ENCODE results near the gene MIF.
A peak's percentile ranks its signal among the peaks of the same experiment; 100 is the strongest.
"Not testable (repeated sequence)": the region's sequence is repeated elsewhere in the genome, so short reads cannot be mapped to it uniquely, and the experiment has no call there.

The MIF gene

DNA sequence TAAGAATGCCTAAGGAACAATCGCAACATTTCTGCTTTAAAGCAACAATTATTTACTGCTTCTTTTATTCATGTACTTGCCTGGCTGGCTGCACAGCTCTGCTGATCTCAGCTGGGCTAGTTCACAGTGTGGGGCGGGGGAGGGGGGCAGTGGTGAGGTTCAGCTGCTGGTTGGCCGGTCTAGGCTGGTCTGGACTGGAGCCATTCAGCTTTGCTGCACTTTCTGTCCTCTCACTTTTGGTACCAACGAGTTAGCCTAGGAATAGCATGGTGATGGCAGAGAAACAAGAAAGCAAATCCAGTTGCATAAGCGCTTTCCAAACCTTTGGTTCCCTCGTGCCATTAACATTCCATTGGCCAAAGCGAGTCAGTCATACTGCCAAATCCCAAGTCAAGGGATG lies 16.0 kb upstream of the MIF start:
- no peak for DNase-seq

DNA sequence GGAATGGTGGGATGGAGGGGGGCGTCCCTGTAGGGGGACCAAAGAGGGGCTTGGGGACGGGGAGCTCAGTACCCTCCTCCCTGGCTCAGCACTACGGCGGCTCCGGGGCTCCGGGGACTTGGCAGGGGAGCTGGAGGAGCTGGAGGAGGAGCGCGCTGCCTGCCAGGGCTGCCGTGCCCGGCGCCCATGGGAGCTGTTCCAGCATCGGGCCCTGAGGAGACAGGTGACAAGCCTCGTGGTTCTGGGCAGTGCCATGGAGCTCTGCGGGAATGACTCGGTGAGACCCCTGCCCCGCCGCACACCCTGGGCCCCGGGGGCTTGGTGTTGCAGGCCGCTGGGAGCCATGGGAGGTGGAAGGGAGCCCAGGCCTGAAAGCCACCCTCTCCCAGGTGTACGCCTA lies 11.8 kb upstream of the MIF start:
- DNase-seq = no peak

DNA sequence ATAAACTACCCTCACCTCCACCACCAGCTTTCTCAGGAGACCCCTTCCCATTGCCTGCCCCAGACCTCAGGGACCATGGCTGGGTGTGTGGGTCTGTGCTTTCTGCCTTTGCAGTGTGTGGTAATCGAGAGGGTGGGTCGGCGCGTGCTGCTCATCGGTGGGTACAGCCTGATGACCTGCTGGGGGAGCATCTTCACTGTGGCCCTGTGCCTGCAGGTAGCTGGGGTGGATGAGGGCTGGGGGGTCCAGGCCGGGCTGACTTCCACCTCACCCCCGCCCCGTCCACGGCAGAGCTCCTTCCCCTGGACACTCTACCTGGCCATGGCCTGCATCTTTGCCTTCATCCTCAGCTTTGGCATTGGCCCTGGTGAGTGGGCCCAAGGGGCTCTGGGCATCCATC lies 10.5 kb upstream of the MIF start:
- DNase-seq = no peak

DNA sequence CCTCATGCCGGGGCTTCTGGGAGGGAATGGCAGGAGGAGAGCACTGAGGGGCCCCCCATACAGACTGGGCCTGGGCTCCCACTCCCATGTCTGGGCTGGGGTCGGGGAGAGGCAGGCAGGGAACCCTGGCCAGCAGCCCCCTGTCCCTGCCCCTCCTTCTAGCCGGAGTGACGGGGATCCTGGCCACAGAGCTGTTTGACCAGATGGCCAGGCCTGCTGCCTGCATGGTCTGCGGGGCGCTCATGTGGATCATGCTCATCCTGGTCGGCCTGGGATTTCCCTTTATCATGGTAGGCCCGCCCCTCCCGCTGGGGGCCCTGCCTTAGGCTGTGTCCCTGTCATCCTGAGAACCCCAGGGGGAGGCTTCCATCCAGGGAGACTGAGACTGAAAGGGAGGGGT lies 10.0 kb upstream of the MIF start:
- no peak for DNase-seq

DNA sequence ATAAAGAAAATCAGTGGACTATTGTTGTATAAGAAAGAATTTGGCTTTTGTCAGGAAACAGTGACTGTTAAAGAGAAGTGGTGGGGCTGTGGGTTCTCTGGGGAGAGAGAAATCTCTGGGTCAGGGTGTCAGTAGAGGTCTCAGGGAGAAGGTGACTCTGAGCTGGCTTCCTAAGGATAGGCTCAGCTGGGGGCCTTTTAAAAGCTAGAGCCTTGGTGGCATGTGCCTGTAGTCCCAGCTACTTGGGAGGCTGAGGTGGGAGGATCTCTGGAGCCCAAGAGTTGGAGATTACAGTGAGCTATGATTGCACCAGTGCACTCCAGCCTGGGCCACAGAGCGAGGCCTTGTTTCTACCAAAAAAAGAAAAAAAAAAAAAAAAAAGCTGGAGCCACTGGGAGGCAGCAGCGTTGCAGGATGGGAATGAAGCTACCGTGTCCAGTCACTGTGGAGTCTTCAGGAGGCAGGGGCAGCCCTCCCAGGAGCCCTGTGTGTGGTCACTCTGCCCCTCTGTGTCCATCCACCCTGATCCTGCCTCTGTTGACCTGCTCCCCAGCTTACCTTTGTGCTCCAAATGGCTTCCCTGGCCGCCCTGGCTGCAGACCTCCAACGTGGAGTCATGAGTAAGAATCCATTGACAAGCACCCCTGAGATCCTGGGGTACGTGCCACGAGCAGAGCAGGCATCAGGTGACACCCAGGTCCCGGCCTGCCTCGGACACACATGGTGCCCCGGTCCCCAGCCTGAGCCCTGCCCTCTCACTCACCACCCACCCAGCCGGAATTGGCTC lies 5.4 kb upstream of the MIF start:
- DNase-seq = no peak

DNA sequence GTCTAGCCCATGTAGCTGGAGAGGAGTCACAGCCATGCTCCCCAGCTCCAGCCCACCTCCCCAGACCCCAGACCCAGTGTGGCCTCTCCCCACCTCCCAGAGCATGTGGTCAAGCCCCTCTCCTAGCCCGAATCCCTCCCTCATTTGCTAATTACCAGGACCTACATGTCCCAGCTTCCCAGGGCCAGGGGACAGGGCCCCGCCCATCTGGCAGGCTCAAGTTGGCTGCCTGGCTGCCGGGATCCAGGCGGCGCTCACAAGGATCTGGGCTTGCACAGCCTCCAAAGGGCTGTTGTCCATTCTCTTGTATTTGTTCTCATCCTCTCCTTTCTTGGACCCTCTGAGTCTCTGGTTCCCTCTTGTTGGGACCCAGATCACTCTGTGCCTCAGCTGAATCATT lies 4.6 kb upstream of the MIF start:
- no peak for DNase-seq

DNA sequence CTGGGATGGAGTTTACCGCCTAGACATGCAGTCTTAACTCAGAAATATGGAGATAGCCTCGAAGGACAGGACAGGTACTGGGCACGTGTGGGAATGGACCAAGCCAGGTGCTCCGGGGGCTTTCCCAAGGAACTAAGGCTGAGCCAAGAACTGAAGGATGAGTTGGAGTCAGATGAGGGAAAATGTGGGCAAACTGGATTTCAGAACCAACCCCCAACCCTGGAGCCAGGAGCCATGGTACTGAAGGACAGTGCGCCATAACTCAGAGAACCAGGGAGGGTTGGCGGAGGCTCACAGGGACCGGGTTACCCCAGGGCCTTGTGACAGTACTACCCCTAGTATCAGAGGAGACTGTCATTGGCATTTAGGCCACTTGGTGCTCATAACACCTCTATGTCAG lies 2.5 kb upstream of the MIF start:
- DNase-seq = no peak

DNA sequence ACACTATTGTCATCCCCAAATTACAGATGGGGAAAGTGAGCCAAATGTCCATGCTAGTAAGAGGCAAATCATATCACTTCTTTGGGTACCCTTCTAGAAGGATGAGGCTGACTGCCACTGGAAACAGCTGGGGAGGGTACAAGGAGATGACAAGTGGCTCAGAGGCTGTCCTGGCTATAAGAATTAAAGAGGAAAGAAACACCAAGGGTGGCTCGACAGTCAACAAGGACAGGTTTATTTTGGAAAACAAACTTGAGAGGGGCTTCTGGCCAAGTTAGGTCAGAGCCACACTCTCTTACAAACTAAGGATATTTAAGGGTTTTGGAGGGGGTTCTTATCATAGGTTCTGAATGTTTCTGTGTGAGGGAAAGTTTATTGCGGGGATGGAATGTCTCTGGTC lies 2.1 kb upstream of the MIF start:
- no peak for DNase-seq

DNA sequence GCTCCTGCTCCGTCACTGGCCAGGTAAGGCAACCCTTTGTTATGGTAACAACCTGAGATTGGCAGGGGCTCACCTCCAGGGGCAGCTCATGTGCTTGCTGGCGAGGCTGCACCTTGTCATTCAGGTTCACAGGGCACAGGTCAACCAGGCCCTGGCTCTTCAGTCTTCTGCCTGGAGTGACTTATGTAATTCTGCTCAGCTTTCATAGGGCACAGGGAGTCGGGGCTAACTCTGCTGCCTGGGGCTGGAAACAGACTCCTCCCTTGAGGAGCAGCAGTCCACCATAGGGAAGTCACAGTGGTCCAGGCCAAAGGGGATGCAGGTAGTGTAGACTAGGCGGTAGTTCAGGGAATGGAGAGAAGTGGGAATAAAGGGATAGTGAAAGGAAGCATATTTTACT lies 1.5 kb upstream of the MIF start:
- no peak for DNase-seq

DNA sequence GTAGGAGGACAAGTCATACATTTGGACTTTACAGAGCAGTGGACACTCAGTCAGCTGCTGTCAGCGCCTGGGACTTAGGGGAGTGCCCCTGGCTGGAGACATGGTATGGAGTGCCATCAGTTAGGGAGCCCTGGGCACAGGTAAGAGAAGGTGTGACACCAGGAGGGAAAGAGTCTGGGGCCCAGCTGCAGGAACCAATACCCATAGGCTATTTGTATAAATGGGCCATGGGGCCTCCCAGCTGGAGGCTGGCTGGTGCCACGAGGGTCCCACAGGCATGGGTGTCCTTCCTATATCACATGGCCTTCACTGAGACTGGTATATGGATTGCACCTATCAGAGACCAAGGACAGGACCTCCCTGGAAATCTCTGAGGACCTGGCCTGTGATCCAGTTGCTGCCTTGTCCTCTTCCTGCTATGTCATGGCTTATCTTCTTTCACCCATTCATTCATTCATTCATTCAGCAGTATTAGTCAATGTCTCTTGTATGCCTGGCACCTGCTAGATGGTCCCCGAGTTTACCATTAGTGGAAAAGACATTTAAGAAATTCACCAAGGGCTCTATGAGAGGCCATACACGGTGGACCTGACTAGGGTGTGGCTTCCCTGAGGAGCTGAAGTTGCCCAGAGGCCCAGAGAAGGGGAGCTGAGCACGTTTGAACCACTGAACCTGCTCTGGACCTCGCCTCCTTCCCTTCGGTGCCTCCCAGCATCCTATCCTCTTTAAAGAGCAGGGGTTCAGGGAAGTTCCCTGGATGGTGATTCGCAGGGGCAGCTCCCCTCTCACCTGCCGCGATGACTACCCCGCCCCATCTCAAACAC lies 850 bp upstream of the MIF start:
- DNase-seq = no peak

DNA sequence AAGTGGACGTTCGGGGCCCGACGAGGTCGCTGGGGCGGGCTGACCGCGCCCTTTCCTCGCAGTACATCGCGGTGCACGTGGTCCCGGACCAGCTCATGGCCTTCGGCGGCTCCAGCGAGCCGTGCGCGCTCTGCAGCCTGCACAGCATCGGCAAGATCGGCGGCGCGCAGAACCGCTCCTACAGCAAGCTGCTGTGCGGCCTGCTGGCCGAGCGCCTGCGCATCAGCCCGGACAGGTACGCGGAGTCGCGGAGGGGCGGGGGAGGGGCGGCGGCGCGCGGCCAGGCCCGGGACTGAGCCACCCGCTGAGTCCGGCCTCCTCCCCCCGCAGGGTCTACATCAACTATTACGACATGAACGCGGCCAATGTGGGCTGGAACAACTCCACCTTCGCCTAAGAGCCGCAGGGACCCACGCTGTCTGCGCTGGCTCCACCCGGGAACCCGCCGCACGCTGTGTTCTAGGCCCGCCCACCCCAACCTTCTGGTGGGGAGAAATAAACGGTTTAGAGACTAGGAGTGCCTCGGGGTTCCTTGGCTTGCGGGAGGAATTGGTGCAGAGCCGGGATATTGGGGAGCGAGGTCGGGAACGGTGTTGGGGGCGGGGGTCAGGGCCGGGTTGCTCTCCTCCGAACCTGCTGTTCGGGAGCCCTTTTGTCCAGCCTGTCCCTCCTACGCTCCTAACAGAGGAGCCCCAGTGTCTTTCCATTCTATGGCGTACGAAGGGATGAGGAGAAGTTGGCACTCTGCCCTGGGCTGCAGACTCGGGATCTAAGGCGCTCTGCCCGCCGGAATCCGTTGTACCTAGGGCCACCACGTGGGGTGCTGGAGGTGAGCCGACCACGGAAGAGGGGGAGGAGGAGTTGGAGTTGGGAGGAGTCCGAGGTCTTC lies 771 bp downstream of the MIF start:
- DNase-seq = peak in 1 of 2 donors; percentile 68

DNA sequence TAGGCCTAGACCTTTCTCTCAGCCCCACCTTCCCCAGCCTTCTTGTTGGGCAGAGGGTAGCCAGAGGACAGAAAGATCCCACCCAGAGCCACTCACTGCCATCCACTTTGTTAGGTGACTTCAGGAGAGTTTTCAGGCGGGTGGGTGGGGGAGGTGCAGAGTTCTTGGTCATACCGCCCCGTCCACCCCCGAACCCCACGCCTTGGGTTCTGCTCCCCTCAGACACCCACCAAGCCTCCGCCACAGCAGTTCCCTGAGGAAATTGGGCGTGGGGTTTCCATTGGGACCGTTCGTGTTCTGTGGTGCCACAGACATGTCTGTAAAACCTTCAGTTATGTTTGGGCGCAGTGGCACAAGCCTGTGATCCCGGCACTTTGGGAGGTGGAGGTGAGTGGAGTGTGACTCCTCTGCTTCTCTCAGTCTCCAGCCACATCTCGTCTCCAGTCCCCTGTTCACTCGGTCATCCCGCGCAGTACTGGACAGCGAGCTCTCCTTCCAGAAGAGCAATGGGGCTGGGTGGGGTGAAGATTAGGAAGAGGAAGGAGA lies 1.5 kb downstream of the MIF start:
- DNase-seq = no peak

DNA sequence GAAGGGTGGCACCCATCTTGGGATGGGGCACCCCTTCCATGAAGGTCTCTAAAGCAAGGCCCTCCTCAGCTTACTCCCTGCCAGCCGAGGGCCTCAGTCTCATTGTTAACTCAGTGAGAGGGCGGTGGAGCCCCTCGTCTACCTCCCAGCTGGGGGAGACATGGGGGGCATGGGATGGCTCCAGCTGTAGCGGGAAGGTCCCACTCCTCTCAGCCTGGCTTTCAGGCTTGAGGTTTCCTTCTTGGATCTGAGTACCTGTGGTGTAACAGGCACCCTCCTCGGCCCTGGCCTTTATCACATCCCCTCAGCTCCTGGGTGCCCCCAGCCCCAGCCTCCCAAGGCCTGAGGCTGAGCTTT lies 2.0 kb downstream of the MIF start:
- DNase-seq = no peak

DNA sequence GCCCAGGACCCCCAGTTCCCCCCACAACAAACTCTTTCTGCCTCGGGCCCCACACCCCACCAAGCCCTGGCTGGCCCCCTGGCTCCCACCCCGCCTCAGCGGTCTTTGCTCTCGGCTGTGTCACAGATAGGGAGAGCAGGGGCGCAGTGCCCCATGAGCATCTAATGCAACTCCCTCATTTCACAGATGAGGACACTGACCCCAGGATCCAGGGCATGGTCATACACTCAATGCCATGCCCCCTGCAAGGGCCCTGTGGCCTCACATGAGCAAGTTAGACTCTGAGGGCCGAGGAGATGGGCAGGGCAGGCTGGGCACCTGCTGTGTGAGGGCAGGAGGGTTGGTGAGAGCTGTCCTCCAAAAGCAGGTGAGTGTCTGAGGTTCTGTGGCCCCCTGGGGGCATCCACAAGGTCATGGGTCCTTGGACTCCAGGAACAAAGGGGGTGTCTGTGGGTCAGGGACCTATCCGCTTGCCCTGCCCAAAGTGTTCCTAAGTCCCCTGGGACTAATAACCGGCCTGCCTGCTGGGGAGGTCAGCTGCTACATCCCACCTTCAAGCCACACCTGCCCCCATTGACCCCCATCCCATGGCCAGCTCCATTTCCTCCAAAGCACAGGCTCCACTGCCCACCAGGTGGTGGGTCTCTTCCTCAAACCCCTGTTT lies 2.5 kb downstream of the MIF start:
- DNase-seq = no peak

DNA sequence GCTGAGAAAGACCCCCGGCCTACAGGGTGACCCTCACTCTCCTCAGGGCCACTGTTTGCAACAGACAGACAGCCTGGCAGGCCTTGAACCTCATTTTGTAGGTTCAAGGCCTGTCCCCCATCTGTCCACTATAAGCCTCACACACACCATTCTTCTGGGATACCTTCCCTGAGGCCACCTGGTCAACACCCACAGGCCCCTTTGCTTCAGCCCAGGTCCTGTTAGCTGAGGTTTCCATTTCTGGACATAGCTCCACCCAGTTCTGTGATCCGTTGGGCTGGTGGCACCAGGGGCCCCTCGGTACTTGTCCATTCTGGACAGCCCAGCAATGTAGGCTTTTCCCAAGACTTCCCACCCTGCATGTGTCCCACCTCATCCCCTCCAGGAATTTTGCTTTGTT lies 3.1 kb downstream of the MIF start:
- DNase-seq = no peak

DNA sequence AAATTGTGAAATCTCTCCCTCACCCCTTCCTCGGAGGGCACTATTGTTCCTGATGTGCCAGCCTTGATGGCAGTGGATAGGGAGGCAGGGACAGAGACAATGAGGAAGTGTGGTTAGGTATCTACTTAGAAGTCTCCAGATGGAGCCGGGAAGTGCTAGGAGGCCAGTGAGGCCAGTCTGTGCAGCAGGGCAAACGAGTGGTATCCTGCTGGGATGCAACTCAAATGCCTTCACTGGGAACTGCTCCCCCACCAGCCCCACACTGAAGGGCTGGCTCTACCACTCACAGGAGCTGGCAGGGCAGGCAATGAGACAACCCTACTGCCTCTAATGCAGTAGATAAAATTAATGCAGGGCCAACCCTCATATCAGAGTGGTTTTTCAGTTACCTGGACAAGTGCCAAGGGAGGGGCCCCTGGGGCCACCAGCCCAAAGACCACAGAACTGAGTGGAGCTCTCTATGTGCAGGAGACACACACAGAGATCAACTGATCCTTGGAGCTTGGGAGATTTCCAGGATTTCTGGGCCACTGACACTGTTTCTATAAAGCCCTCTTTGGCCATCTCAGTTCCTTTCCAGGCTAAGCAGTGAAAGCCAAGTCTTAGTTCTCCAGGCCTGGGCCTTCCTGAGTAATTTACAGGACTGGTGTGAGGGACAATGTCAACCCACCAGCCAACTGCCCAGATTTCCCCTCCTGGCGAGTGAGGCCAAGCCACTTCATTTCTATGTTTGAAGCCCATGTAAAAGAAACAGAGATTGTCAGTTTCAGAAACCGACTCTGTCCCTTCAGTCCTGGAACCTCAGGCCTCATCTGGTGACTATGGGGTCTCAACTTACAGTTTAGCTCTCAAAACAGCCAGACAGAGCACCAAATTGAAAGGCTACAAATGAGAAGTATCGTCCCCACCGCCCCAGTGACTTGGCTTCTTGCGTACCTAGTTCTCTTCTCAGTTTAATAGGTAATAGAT lies 4.1 kb downstream of the MIF start:
- no peak for DNase-seq

DNA sequence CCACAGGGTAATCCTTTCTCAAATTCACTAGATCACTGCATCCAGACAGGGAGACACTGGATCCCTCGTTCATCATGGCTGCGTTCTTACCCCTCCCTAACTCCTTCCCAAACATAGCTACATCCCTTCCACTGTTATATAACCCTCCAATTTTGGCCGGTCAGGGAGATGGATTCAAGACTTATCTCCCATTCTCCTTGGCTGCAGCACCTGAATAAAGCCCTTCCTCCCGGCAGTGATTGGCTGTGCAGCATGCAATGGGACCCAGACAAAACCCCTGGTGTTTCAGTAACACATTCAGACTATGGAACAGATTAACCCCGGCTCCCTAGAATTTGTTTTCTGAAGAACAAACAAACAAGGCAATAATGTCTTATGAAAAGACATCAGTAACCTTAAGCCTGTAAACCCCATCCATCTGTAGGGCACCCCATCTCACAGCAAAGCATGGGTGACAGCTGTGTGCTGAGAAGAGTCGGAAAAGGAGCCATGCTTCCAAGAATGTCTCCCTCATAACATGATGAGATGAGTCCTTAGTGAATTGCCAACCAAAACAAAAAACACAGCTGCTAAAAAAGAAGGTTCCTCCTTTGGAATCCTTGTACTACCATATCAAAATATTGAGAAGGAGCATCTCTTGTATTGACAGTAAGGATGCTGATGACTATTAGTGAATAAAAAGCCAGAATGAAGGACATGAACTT lies 5.0 kb downstream of the MIF start:
- DNase-seq = no peak

DNA sequence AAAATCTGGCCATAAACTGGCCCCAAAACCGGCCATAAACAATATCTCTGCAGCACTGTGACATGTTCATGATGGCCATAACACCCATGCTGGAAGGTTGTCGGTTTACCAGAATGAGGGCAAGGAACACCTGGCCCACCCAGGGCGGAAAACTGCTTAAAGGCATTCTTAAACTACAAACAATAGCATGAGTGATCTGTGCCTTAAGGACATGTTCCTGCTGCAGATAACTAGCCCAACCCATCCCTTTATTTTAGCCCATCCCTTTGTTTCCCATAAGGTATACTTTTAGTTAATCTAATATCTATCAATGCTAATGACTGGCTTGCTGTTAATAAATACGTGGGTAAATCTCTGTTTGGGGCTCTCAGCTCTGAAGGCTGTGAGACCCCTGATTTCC lies 6.0 kb downstream of the MIF start:
- DNase-seq = not testable (repeated sequence)

DNA sequence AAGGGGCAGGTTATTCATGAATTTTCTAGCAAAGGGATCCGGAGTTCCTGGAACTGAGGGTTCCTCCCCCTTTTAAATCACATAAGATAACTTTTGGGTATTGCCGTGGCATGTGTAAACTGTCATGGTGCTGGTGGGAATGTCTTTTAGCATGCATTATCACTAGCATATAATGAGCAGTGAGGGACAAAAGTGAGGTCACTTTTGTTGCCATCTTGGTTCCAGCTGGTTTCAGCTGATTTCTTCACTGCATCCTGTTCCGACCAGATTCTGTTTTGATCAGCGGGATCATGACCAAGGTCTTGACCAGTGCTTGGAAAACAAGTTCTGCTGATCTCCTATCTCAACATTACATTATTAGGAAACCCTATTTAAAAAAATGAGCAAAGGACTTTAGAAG lies 7.4 kb downstream of the MIF start:
- DNase-seq = no peak

DNA sequence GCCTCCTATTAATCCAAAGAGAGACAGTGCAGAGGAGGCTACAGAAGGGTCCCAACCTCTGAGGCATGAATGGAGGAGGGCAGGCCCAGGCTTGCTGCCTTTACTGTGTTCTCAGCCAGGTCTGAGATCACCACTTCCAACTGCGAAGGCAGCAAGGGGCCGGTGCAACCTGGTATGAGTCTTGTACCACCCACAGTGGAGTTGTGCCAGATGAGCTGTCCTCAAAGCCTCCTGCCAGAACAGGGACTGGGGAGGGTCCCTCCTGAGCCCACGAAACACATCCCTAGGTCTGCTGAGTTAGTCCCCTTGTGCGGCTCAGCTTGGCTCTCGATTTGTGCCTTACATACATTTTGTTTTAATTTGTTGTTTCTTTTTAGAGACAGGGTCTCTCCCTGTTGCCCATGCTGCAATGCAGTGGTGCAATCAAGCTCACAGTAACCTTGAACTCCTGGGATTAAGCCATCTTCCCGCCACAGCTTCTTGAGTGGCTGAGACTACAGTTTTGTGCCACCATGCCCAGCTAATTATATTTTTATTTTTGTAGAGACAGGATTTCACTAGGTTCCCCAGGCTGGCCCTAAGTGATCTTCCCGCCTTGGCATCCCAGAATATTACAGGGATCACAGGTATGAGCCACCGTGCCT lies 9.3 kb downstream of the MIF start:
- no peak for DNase-seq
